Cardiac muscle cell (in vitro differentiated cells and primary cell): ENCODE results near the gene AZIN2. TPM values are rescaled to one million over a fixed set of nuclear protein-coding genes. Genes with fewer than 3 reads are reported as not detected.
"Not testable (repeated sequence)": the region's sequence is repeated elsewhere in the genome, so short reads cannot be mapped to it uniquely, and the experiment has no call there.

ENCODE experiments used
- DNase-seq, 2 donors: peaks; one replicate each; pipeline versions ENCODE4 v3.0.0 to v3.0.0-alpha.2; 2010 to 2017; ENCODE audit warnings: low read depth in 1 of 2, low spot score in 1 of 2
- H3K27ac ChIP-seq: fragments of 200-600 bp; sonication (generic); 2 replicates; pipeline ENCODE4 v1.5.1; 2016
- H3K27me3 ChIP-seq: fragments of 200-600 bp; sonication (generic); 2 replicates; pipeline ENCODE4 v1.6.0; 2016; ENCODE audit warnings: control low read depth
- H3K36me3 ChIP-seq: fragments of 200-600 bp; sonication (generic); 2 replicates; pipeline ENCODE4 v1.5.1; 2016; ENCODE audit warnings: control low read depth
- H3K4me1 ChIP-seq: fragments of 200-600 bp; sonication (generic); 2 replicates; pipeline ENCODE4 v1.8.1; 2017; ENCODE audit warnings: low read depth, mild to moderate bottlenecking, mixed run types
- H3K4me3 ChIP-seq: fragments of 200-600 bp; sonication (generic); 2 replicates; pipeline ENCODE4 v1.5.1; 2016; ENCODE audit warnings: mild to moderate bottlenecking
- H3K9me3 ChIP-seq: fragments of 200-600 bp; sonication (generic); 2 replicates; pipeline ENCODE4 v1.5.1; 2017; ENCODE audit warnings: low read depth, mild to moderate bottlenecking, control low read depth
- CTCF ChIP-seq: IDR thresholded peaks from 2 replicates; pipeline ENCODE4 v1.5.1; 2012; ENCODE audit warnings: low read depth, mild to moderate bottlenecking, low read length
- polyA plus RNA-seq: library from polyadenylated mRNA; unstranded; fragments of >200 nt; fragmentation: Nextera tagmentation; extraction: Ambion mirVana; gene quantifications from 2 replicates; pipeline ENCODE4 v1.2.1, GENCODE V29; 2016
- total RNA-seq: library from RNA; depleted of rRNA; stranded (reverse); fragments of >200 nt; gene quantifications from 2 replicates; pipeline ENCODE4 v1.2.3, GENCODE V29; 2016

The AZIN2 gene
- total and polyA plus RNA-seq, 2 experiments from 2014 or later, result 7.7 to 18.6 TPM

GRCh38 chr1:33120436-33121231 is 39.7 kb downstream of the AZIN2 start:
- Histone ChIP-seq H3K27ac (no peak overlapping the region), H3K9me3 (no peaks in the 10 kb centered on the region), H3K4me3 (no peak overlapping the region), H3K27me3 (no peaks in the 10 kb centered on the region), H3K4me1 (no peaks in the 10 kb centered on the region), H3K36me3 (no peaks in the 10 kb centered on the region)
- TF ChIP-seq CTCF, result no peak
- no peak for DNase-seq

GRCh38 chr1:33121728-33122127 is 40.8 kb downstream of the AZIN2 start:
- TF ChIP-seq CTCF, result no peak
- DNase-seq, result no peak
- no peak overlapping the region for H3K27ac ChIP-seq
- H3K27me3 ChIP-seq, result no peaks in the 10 kb centered on the region
- H3K9me3 ChIP-seq, result no peaks in the 10 kb centered on the region
- H3K4me3 ChIP-seq, result no peak overlapping the region
- no peaks in the 10 kb centered on the region for H3K36me3 ChIP-seq
- no peaks in the 10 kb centered on the region for H3K4me1 ChIP-seq

- no peak for TF ChIP-seq CTCF
- no peak for DNase-seq
- no peaks in the 10 kb centered on the region for H3K27me3 ChIP-seq
- no peaks in the 10 kb centered on the region for H3K36me3 ChIP-seq
- no peak overlapping the region for H3K4me3 ChIP-seq
- H3K4me1 ChIP-seq, result no peaks in the 10 kb centered on the region
- no peak overlapping the region for H3K27ac ChIP-seq
- no peaks in the 10 kb centered on the region for H3K9me3 ChIP-seq
Observed at GRCh38 chr1:33122483-33123178, 41.7 kb downstream of the AZIN2 start.

GRCh38 chr1:33123266-33123665 is 42.3 kb downstream of the AZIN2 start:
- Histone ChIP-seq H3K27ac (no peak overlapping the region), H3K4me3 (no peak overlapping the region), H3K27me3 (no peaks in the 10 kb centered on the region), H3K4me1 (no peaks in the 10 kb centered on the region), H3K36me3 (no peaks in the 10 kb centered on the region), H3K9me3 (no peaks in the 10 kb centered on the region)
- no peak for DNase-seq
- no peak for TF ChIP-seq CTCF

- H3K9me3 ChIP-seq, H3K36me3 ChIP-seq, DNase-seq, H3K4me3 ChIP-seq, H3K4me1 ChIP-seq, H3K27me3 ChIP-seq, H3K27ac ChIP-seq: not testable (repeated sequence)
Observed at GRCh38 chr1:33124647-33125046, 43.7 kb downstream of the AZIN2 start.

- TF ChIP-seq CTCF, result no peak
- Histone ChIP-seq H3K4me3 (peak overlapping the region; percentile 83), H3K4me1 (no peaks in the 10 kb centered on the region), H3K27ac (peak overlapping the region; percentile 20), H3K27me3 (no peaks in the 10 kb centered on the region), H3K9me3 (no peaks in the 10 kb centered on the region), H3K36me3 (no peaks in the 10 kb centered on the region)
- DNase-seq, result no peak
Observed at GRCh38 chr1:33126411-33127000, 45.6 kb downstream of the AZIN2 start.
